ENCODE results near the gene ANAPC5.

GRCh38 chr12:121273364-121273896 lies 78.8 kb downstream of the ANAPC5 start:
- TF ChIP-seq CTCF (IDR thresholded peaks at IDR 0.05; ENCODE audit: low read depth, low read length) (no peak), EZH2phosphoT487 (IDR thresholded peaks at IDR 0.05; ENCODE audit: low read depth) (no peak)
